NT2/D1 (cell line): ENCODE results near the gene IL1F10.

Experiments used
- DNase-seq: peaks from one replicate; pipeline ENCODE4 v3.0.0-alpha.2; 2011; ENCODE audit warnings: low read depth, low spot score
- H3K27me3 ChIP-seq: 2 replicates; pipeline ENCODE4 v1.6.0; 2011; ENCODE audit warnings: mild to moderate bottlenecking; ENCODE audit not compliant: insufficient read length, insufficient read depth
- H3K36me3 ChIP-seq: 2 replicates; pipeline ENCODE4 v1.6.1; 2011; ENCODE audit warnings: mild to moderate bottlenecking, low read length, mixed read lengths; ENCODE audit not compliant: insufficient read depth, insufficient read length
- H3K4me1 ChIP-seq: 2 replicates; pipeline ENCODE4 v1.5.1; 2011; ENCODE audit not compliant: insufficient read depth, insufficient read length
- H3K4me3 ChIP-seq: 2 replicates; pipeline ENCODE4 v1.5.1; 2011; ENCODE audit warnings: low read depth; ENCODE audit not compliant: insufficient read length
- H3K9ac ChIP-seq: 2 replicates; pipeline ENCODE4 v1.6.0; 2011; ENCODE audit warnings: low read depth; ENCODE audit not compliant: insufficient read length
- H3K9me3 ChIP-seq: 2 replicates; pipeline ENCODE4 v1.5.1; 2011; ENCODE audit warnings: mild to moderate bottlenecking, low read length; ENCODE audit not compliant: insufficient read depth
- SUZ12 ChIP-seq: IDR thresholded peaks from 2 replicates; pipeline ENCODE4 v1.6.1; 2011; ENCODE audit not compliant: insufficient read length, insufficient read depth; ENCODE audit errors: extremely low read depth
- YY1 ChIP-seq: IDR thresholded peaks from 2 replicates; pipeline ENCODE4 v1.6.1; 2011; ENCODE audit not compliant: insufficient read length, insufficient read depth
- ZNF274 ChIP-seq: IDR thresholded peaks from 2 replicates; pipeline ENCODE4 v1.6.1; 2011; ENCODE audit warnings: mild to moderate bottlenecking, low read depth, low read length

Gene IL1F10

GRCh38 chr2:113122364-113122763 is 54.6 kb downstream of the IL1F10 start:
- no peak for DNase-seq
- no peak overlapping the region for H3K9ac ChIP-seq
- no peaks in the 10 kb centered on the region for H3K9me3 ChIP-seq
- TF ChIP-seq YY1: no peak
- TF ChIP-seq ZNF274: no peak
- TF ChIP-seq SUZ12: no peak
- no peak overlapping the region for H3K4me3 ChIP-seq
- no peaks in the 10 kb centered on the region for H3K36me3 ChIP-seq
- no peaks in the 10 kb centered on the region for H3K4me1 ChIP-seq
- H3K27me3 ChIP-seq: peaks cover 3% of the 10 kb centered on the region

- Histone ChIP-seq H3K4me3 (no peak overlapping the region), H3K9me3 (no peaks in the 10 kb centered on the region), H3K27me3 (peaks cover 3% of the 10 kb centered on the region), H3K4me1 (no peaks in the 10 kb centered on the region), H3K36me3 (no peaks in the 10 kb centered on the region), H3K9ac (no peak overlapping the region)
- TF ChIP-seq SUZ12: no peak
- DNase-seq: no peak
These were observed 56.0 kb downstream of the IL1F10 start for GRCh38 chr2:113123726-113124125.

DNA sequence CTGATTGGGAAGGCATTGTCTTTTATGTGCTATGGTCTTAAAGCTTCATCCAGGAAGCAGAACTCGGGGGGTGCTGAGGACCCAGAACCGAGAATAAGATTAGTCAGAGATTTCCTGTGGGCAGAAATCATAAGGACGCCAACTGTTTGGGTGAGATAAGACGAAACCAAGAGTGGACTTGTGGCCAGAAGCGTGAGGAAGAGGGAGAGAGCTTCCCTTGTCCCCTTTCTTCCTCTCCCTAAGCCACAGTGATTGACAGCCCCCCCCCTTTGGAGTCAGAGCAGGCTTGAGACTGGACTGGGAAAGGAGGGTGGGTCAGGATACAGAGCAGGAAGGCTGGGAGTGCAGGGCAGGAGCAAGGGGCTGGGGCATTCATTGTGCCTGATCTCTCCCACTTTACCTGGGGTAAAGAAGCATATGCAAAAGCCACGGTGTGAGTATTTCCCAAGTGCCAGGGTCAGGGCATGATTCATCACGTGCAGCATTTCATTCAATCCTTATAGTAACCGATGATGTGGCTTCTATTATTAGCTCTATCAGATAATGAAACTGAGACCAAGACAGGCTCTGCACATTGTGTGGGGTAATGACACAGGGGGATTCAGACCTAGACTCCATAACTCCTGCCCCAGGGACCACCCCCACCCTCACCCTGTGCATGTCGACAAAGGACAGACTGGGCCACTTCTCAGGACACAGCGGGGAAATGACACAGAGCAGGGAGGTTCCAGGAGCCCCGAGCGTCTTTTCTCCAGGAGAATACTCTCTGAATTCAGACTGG is 56.6 kb downstream of the IL1F10 start:
- H3K9ac ChIP-seq: no peak overlapping the region
- DNase-seq: no peak
- no peak overlapping the region for H3K4me3 ChIP-seq
- TF ChIP-seq YY1 (no peak), SUZ12 (no peak), ZNF274 (no peak)
- peaks cover 3% of the 10 kb centered on the region for H3K27me3 ChIP-seq
- no peaks in the 10 kb centered on the region for H3K9me3 ChIP-seq
- no peaks in the 10 kb centered on the region for H3K36me3 ChIP-seq
- H3K4me1 ChIP-seq: no peaks in the 10 kb centered on the region
